ENCODE data around the gene SYDE2. TPM values are rescaled to one million over a fixed set of nuclear protein-coding genes. Genes with fewer than 3 reads are reported as not detected.
"Not testable (repeated sequence)": the region's sequence is repeated elsewhere in the genome, so short reads cannot be mapped to it uniquely, and the experiment has no call there.

The SYDE2 gene
- 19.1 and 19.9 TPM in 2 replicates for total RNA-seq (2022)
- Bru-seq, nascent RNA, result percentile 86 among the genes with signal in this experiment
- percentile 89 among the genes with signal in this experiment for BruChase-seq, experiment 1, labeled RNA remaining after a 2-hour chase
- BruChase-seq, experiment 2, labeled RNA remaining after a 6-hour chase, result percentile 75 among the genes with signal in this experiment
- long read RNA-seq, full-length matches to known transcripts, result 5 of 16 reads
- long read RNA-seq, partial matches to known transcripts, result 4 of 16 reads
- long read RNA-seq, other reads (novel, unspliced or antisense), result 7 of 16 reads

- DNase-seq, result peak; percentile 86 to 90
- H3K4me3 Mint-ChIP-seq (ENCODE audit: unreplicated experiment), result peak within 1 kb of the TSS; percentile 82
- no peaks in the 10 kb centered on the region for H3K27me3 Mint-ChIP-seq (ENCODE audit: insufficient read depth, unreplicated experiment)
- no TSS peak for BruUV-seq (replicated peaks)
- intact Hi-C loops (cut with micrococcal nuclease; ENCODE audit: unreplicated experiment), result loop anchor here (1.0 to 5.0 kb wide), 5 partner anchors 25 to 92 kb away; partner anchors contain the start of gene C1orf52
- ChIA-PET CTCF (no interaction called here), POLR2A (interaction anchor here (0.6 to 1.6 kb wide), 3 partner anchors 15 to 59 kb away, joined by 3 to 5 read pairs (median 3); partner anchors contain the start of gene C1orf52)
- Histone ChIP-seq H3K4me3 (ENCODE audit: low read depth, low read length) (peak within 1 kb of the TSS; percentile 74), H3K4me1 (peaks cover 19% of the 10 kb centered on the region), H3K9me3 (no peaks in the 10 kb centered on the region), H3K36me3 (ENCODE audit: control insufficient read depth, insufficient read depth, low read length) (no peaks in the 10 kb centered on the region), H3K27me3 (replicated peaks; ENCODE audit: control insufficient read depth, insufficient read depth, low read length) (no peaks in the 10 kb centered on the region)
- H3K27ac Mint-ChIP-seq (ENCODE audit: unreplicated experiment), result peak within 1 kb of the TSS; percentile 91
- H3K9me3 Mint-ChIP-seq (ENCODE audit: unreplicated experiment), result no peaks in the 10 kb centered on the region
- peaks cover 15% of the 10 kb centered on the region for H3K36me3 Mint-ChIP-seq (ENCODE audit: insufficient read depth, unreplicated experiment)
- no peaks in the 10 kb centered on the region for H3K4me1 Mint-ChIP-seq (ENCODE audit: low read depth, unreplicated experiment)
- no peak for TF ChIP-seq CTCF (IDR thresholded peaks at IDR 0.05; ENCODE audit: insufficient read depth in 1 of 2, low read depth in 1 of 2, low read length in 1 of 2, severe bottlenecking in 1 of 2, unreplicated experiment in 1 of 2)
Observed at GRCh38 chr1:85200463-85201339, at the start of gene SYDE2. TSS of gene SYDE2 (minus strand) at chr1:85201016. CDS start at chr1:85200996, 20 bp downstream.

- H3K36me3 Mint-ChIP-seq (ENCODE audit: insufficient read depth, unreplicated experiment); H3K4me3 ChIP-seq (ENCODE audit: low read depth, low read length); H3K4me3 Mint-ChIP-seq (ENCODE audit: unreplicated experiment); H3K9me3 ChIP-seq; H3K27me3 ChIP-seq (replicated peaks; ENCODE audit: control insufficient read depth, insufficient read depth, low read length); H3K27ac Mint-ChIP-seq (ENCODE audit: unreplicated experiment); H3K36me3 ChIP-seq (ENCODE audit: control insufficient read depth, insufficient read depth, low read length); CTCF ChIA-PET; POLR2A ChIA-PET; H3K27me3 Mint-ChIP-seq (ENCODE audit: insufficient read depth, unreplicated experiment); BruUV-seq (replicated peaks); intact Hi-C loops (cut with micrococcal nuclease; ENCODE audit: unreplicated experiment); DNase-seq: not testable (repeated sequence)
- Mint-ChIP-seq H3K9me3 (ENCODE audit: unreplicated experiment) (peaks cover 28% of the 10 kb centered on the region), H3K4me1 (ENCODE audit: low read depth, unreplicated experiment) (peaks cover 12% of the 10 kb centered on the region)
- peaks cover 18% of the 10 kb centered on the region for H3K4me1 ChIP-seq
Observed at GRCh38 chr1:85249042-85249441, 48.2 kb upstream of the SYDE2 start.

GRCh38 chr1:85245891-85246290 lies 45.1 kb upstream of the SYDE2 start:
- Mint-ChIP-seq H3K4me3 (ENCODE audit: unreplicated experiment) (no peak overlapping the region), H3K4me1 (ENCODE audit: low read depth, unreplicated experiment) (peaks cover 18% of the 10 kb centered on the region), H3K36me3 (ENCODE audit: insufficient read depth, unreplicated experiment) (no peaks in the 10 kb centered on the region), H3K9me3 (ENCODE audit: unreplicated experiment) (peaks cover 28% of the 10 kb centered on the region), H3K27ac (ENCODE audit: unreplicated experiment) (no peak overlapping the region), H3K27me3 (ENCODE audit: insufficient read depth, unreplicated experiment) (no peaks in the 10 kb centered on the region)
- no peaks in the 10 kb centered on the region for H3K9me3 ChIP-seq
- CTCF ChIA-PET, result no interaction called here
- TF ChIP-seq CTCF (IDR thresholded peaks at IDR 0.05; ENCODE audit: insufficient read depth in 1 of 2, low read depth in 1 of 2, low read length in 1 of 2, severe bottlenecking in 1 of 2, unreplicated experiment in 1 of 2), result no peak
- peaks cover 26% of the 10 kb centered on the region for H3K4me1 ChIP-seq
- no peaks in the 10 kb centered on the region for H3K36me3 ChIP-seq (ENCODE audit: control insufficient read depth, insufficient read depth, low read length)
- H3K4me3 ChIP-seq (ENCODE audit: low read depth, low read length), result no peak overlapping the region
- POLR2A ChIA-PET, result no interaction called here
- no peak for DNase-seq
- BruUV-seq (replicated peaks), result no TSS peak
- H3K27me3 ChIP-seq (replicated peaks; ENCODE audit: control insufficient read depth, insufficient read depth, low read length), result no peaks in the 10 kb centered on the region
- intact Hi-C loops (cut with micrococcal nuclease; ENCODE audit: unreplicated experiment), result no loop called here
